ENCODE results near the gene CANT1. TPM values are rescaled to one million over a fixed set of nuclear protein-coding genes. Genes with fewer than 3 reads are reported as not detected.

The CANT1 gene
- total RNA-seq (10 to 100 TPM; 30.5 to 34.6 TPM), polyA plus RNA-seq (1 to 10 TPM; 6.1 to 9.4 (median 6.2) TPM), total RNA-seq (22.4 to 47.0 (median 34.7) reads per million in 6 experiments)

DNA sequence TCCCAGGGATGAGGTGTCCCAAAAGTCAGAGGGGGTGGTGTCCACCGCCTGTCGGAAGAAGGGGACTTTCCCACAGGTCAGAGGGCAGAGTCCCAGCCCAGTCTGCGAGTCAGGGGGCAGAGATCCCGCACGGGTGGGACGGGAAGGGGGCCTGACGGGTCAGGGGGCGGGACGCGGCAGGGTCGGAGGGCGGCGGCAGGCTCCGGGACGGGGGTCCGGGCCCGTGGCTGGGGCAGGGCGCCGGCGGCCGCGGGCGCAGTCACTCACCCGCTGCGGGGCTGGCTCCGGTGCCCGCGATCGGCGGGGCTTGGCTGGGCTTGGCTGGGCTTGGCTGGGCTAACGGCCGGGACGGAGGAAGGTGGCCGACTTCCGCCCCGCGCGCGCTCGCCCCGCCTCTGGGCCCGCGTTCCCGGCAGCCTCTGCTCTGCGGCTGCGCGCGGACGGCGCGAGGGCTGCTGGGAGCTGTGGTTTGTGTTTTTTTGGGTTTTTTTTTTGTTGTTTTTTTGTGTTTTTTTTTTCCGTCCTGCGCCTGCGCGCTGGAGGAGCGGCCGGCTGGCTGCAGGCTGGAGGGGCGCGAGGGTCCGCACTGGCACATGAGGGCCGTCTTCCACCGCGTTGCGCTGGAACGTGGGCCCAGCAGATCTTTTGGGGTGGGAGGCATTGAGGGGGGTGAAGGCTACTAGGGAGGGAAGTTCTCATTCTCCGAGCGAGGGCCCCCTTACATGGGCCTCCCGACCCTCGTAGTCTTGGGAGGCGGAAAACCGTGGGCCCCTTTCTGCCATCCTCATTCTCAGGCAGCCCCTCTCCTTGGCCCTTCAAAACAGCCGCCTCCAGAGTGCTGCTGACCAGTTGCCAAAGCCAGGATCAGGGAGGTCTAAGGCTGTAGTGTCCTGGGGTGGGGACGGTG is at the start of gene CANT1:
Gene CANT1 (minus strand): TSS at position 368 of the 907 bp plus-strand sequence. CDS start 12,142 bp downstream, outside the sequence.
- Mint-ChIP-seq H3K27ac (peak within 1 kb of the TSS; percentile 92 to 98 (median 96)), H3K9me3 (peaks cover 0 to 6% (median 0%) of the 10 kb centered on the region in 9 donors), H3K27me3 (peaks cover 0 to 3% (median 0%) of the 10 kb centered on the region in 5 donors), H3K36me3 (no peaks in the 10 kb centered on the region), H3K4me1 (peaks cover 30 to 53% (median 50%) of the 10 kb centered on the region in 4 donors), H3K4me3 (peak within 1 kb of the TSS; percentile 88 to 96 (median 92))
- POLR2A ChIA-PET: interaction anchor here (0.5 to 1.7 kb wide), 7 partner anchors 9 to 878 kb away, joined by 3 to 8 read pairs (median 4); partner anchors contain the start of gene ENGASE
- ATAC-seq (peak; percentile 92 to 97), DNase-seq (peak; percentile 70 to 88 (median 82))

DNA sequence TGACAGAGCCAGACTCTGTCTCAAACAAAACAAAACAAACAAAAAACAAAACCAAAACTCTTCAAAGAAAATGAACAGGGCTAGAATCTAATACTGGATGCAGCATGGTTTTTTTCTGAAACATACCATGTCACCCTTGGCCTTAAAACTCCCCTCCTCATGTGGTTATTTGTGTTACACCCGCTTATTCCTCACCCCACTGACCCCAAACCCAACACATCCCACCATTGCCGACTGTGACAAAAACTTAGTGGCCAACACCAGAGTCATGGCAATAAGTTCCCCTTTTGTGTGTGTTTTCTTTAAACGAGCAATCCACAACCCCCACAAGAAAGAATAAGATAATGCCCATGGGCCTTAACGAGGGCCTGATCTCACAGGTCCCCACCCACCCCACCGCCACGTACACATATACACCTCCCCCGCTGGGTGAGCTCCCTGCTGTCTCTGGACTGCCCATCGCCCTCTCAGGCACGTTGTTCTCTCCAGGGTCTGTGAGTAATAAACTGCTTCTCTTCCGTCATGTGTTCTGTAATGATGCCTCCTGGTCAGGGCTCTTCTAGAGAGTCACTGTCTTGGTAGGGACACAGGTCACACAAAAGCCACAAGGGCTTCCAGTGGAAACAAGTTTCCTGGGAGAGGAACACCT is 48.3 kb upstream of the CANT1 start:
- peaks cover 6 to 21% (median 15%) of the 10 kb centered on the region in 9 donors for H3K9me3 Mint-ChIP-seq
- peaks cover 0 to 10% (median 5%) of the 10 kb centered on the region in 4 donors for H3K4me1 Mint-ChIP-seq
- H3K27ac Mint-ChIP-seq: no peak overlapping the region
- peaks cover 0 to 9% (median 5%) of the 10 kb centered on the region in 3 donors for H3K36me3 Mint-ChIP-seq
- ATAC-seq (no peak), DNase-seq (no peak)
- POLR2A ChIA-PET: no interaction called here
- peaks cover 0 to 13% (median 2%) of the 10 kb centered on the region in 5 donors for H3K27me3 Mint-ChIP-seq
- no peak overlapping the region for H3K4me3 Mint-ChIP-seq

DNA sequence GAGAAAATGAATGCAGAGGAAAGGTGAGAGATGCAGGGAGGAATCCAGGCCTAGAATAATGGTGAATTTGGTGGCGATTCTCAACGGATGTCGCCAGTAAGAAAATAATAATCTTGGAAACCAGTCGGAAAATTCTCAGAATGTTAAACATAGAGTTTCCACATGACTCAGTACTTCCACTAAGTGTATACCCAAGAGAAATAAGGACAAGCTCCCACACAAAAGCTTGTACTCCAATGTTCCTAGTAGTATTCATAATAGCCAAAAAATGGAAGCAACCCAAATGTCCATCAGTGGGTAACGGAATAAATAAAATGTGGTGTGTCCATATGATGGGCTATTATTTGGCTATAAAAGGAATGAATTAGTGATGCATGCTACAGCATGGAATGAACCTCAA is 45.6 kb upstream of the CANT1 start:
- H3K4me3 Mint-ChIP-seq: no peak overlapping the region
- POLR2A ChIA-PET: no interaction called here
- H3K27me3 Mint-ChIP-seq: peaks cover 0 to 16% (median 5%) of the 10 kb centered on the region in 5 donors
- peaks cover 0 to 9% (median 5%) of the 10 kb centered on the region in 3 donors for H3K36me3 Mint-ChIP-seq
- ATAC-seq (no peak), DNase-seq (no peak)
- no peak overlapping the region for H3K27ac Mint-ChIP-seq
- peaks cover 6 to 21% (median 15%) of the 10 kb centered on the region in 9 donors for H3K9me3 Mint-ChIP-seq
- peaks cover 0 to 10% (median 5%) of the 10 kb centered on the region in 4 donors for H3K4me1 Mint-ChIP-seq

DNA sequence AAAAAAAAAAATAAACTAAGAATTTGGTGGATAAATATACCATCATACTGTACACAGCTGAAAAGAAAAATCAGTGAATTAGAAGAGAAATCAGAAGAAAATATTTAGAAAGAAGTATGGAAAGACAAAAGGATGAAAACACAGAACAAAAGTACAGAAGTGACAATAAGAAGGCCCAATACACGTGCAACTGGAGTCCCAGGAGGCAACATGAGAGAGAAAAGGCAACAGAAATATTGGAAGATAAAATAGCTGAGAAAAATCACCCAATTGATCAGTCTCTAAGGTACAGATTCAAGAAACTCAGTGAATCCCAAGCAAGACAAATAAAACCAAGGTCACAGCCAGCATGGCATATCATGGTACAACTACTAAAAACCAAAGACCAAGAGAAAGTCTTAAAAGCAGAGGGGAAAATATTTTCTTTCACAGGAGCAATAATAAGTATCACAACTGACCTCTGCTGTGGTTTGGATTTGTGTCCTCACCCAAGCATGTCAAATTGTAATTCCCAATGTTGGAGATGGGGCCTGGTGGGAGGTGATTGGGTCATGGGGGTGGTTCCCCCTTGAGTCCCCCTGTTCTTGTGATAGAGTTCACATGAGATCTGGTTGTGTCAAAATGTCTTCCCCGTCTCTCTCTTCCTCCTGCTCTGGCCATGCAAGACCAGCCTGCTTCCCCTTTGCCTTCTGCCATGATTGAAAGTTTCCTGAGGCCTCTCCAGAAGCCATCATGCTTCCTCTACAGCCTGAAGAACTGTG is 44.8 kb upstream of the CANT1 start:
- Mint-ChIP-seq H3K9me3 (peaks cover 6 to 21% (median 15%) of the 10 kb centered on the region in 9 donors), H3K36me3 (peaks cover 0 to 9% (median 5%) of the 10 kb centered on the region in 3 donors), H3K4me1 (peaks cover 0 to 10% (median 5%) of the 10 kb centered on the region in 4 donors), H3K27ac (peak overlapping the region in 1 of 10 donors; percentile 50), H3K27me3 (peaks cover 0 to 15% (median 5%) of the 10 kb centered on the region in 5 donors), H3K4me3 (no peak overlapping the region)
- POLR2A ChIA-PET: no interaction called here
- DNase-seq: no peak
- no peak for ATAC-seq

DNA sequence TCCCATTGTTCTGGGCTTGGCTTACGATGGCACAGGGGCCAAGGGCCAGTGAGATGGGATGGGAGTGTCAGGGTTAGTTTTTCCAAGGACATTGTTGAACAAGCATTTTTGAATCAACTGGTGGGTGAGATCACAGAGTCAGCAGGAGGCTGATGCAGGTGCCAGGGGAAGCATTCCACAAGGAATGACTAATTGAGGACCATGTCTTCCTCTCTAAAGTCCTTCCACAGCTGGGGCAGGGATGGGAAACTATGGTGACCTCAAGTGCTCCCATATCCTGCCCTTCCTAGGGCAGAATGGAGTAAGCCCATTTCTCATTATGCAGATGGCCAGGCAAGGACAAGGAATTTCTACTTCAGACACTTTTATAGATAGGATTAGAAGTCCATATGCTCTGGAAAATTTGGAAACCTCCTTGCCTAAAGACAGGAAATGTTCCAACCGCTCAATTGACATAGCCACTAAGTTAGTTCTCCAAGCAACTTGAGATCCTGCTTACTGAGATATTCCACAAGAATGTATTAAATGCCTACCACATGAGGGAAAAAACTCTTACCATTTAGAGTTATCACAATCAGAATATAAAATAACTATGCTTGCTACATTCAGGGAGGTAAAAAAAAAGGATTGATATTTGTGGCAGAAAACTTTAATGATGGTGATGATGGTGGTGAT is 43.8 kb upstream of the CANT1 start:
- H3K4me3 Mint-ChIP-seq: no peak overlapping the region
- H3K9me3 Mint-ChIP-seq: peaks cover 6 to 21% (median 15%) of the 10 kb centered on the region in 9 donors
- H3K4me1 Mint-ChIP-seq: peaks cover 0 to 6% (median 2%) of the 10 kb centered on the region in 4 donors
- DNase-seq (no peak), ATAC-seq (no peak)
- no peak overlapping the region for H3K27ac Mint-ChIP-seq
- H3K36me3 Mint-ChIP-seq: peaks cover 0 to 9% (median 5%) of the 10 kb centered on the region in 3 donors
- H3K27me3 Mint-ChIP-seq: peaks cover 0 to 15% (median 5%) of the 10 kb centered on the region in 5 donors
- POLR2A ChIA-PET: no interaction called here

DNA sequence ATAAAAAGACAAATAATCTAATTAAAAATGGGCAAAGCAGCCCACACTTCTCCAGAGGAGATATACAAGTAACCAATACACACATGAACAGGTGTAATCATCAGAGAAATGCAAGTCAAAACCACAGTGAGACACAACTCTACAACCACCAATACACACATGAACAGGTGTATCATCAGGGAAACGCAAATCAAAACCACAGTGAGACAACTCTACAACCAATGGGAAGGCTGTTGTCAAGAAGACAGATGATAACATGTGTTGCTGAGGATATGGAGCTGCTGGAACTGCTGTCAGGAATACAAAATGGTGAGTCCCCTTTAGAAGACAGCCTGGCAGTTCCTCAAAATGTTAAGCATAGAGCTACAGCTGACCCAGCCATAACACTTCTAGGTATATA is 42.6 kb upstream of the CANT1 start:
- peaks cover 0 to 9% (median 5%) of the 10 kb centered on the region in 3 donors for H3K36me3 Mint-ChIP-seq
- no peaks in the 10 kb centered on the region for H3K4me1 Mint-ChIP-seq
- H3K9me3 Mint-ChIP-seq: peaks cover 4 to 21% (median 14%) of the 10 kb centered on the region in 9 donors
- no peak for DNase-seq
- H3K27me3 Mint-ChIP-seq: peaks cover 0 to 13% (median 3%) of the 10 kb centered on the region in 5 donors
- H3K4me3 Mint-ChIP-seq: no peak overlapping the region
- no peak for ATAC-seq
- no peak overlapping the region for H3K27ac Mint-ChIP-seq
- POLR2A ChIA-PET: no interaction called here

DNA sequence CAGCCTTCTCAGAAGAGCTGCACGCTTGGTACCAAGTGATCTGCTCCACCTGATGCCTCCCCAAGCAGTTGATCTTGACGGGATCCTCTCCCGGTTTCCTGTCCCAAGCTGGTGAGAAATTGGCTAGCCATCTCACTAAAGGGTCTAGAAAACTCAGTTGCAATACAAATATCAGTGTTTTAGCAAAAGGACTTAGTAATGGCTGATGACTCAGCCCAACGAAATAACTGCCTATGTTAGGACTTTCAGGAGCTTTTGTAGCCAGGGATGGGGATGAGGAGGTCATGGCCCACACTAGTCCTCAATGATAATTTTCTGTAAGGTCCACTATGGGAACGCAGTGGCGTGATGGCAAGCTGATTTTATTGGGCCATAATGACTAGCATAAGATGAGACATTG is 41.7 kb upstream of the CANT1 start:
- no peaks in the 10 kb centered on the region for H3K4me1 Mint-ChIP-seq
- H3K36me3 Mint-ChIP-seq: peaks cover 0 to 9% (median 5%) of the 10 kb centered on the region in 3 donors
- ATAC-seq (no peak), DNase-seq (no peak)
- H3K4me3 Mint-ChIP-seq: no peak overlapping the region
- POLR2A ChIA-PET: no interaction called here
- H3K27me3 Mint-ChIP-seq: peaks cover 0 to 11% (median 3%) of the 10 kb centered on the region in 5 donors
- no peak overlapping the region for H3K27ac Mint-ChIP-seq
- peaks cover 4 to 21% (median 12%) of the 10 kb centered on the region in 9 donors for H3K9me3 Mint-ChIP-seq

DNA sequence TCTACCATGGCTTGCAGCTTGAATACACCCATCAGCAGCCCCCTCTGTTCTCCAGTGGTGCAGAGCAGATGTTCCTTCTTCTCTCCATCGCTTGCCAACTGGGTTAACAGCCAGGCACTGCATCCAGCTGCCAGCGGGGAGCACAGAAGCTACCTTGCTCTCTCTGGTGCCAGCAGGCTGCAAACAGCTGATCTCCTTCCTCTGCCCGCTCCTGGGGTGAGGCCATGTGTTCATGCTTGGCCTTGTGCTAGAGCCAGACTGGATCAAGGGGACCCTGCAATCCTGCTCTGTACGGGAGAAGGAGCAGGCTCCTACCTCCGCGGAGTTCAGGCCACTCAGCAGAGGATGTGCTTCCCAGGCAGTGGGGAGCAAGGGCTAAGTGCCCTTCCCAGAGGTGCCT is 41.0 kb upstream of the CANT1 start:
- H3K9me3 Mint-ChIP-seq: peaks cover 4 to 21% (median 11%) of the 10 kb centered on the region in 9 donors
- peaks cover 3 to 15% (median 6%) of the 10 kb centered on the region in 5 donors for H3K27me3 Mint-ChIP-seq
- DNase-seq: no peak
- no peak overlapping the region for H3K27ac Mint-ChIP-seq
- POLR2A ChIA-PET: no interaction called here
- peaks cover 1 to 5% (median 3%) of the 10 kb centered on the region in 4 donors for H3K4me1 Mint-ChIP-seq
- H3K36me3 Mint-ChIP-seq: peaks cover 0 to 9% (median 5%) of the 10 kb centered on the region in 3 donors
- no peak overlapping the region for H3K4me3 Mint-ChIP-seq
- ATAC-seq: no peak

DNA sequence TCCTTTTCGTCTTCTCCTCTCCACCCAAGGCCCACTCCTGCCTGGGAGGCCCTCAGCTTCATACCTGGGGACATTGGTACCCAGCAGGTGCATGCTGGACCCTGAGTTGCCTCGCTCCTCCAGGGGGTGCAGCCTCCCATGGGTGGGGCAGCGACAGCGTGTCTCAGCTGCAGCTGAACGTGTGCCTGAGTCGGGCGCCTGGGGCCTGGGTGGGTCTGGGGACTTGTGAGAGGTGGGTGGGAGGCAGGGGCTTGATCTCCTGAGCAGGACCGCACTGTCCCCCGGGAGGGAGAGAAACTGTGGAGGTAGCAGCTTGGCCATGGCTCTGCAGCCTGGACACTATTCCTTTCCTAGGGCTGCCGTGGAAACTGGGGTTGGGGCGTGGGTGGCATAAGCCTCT is 40.3 kb upstream of the CANT1 start:
- Mint-ChIP-seq H3K27ac (no peak overlapping the region), H3K4me1 (peaks cover 1 to 13% (median 4%) of the 10 kb centered on the region in 4 donors), H3K27me3 (peaks cover 7 to 18% (median 13%) of the 10 kb centered on the region in 5 donors), H3K9me3 (peaks cover 4 to 19% (median 11%) of the 10 kb centered on the region in 9 donors), H3K4me3 (peak overlapping the region in 1 of 10 donors; percentile 48), H3K36me3 (peaks cover 0 to 9% (median 5%) of the 10 kb centered on the region in 3 donors)
- ATAC-seq (no peak), DNase-seq (no peak)
- POLR2A ChIA-PET: no interaction called here

DNA sequence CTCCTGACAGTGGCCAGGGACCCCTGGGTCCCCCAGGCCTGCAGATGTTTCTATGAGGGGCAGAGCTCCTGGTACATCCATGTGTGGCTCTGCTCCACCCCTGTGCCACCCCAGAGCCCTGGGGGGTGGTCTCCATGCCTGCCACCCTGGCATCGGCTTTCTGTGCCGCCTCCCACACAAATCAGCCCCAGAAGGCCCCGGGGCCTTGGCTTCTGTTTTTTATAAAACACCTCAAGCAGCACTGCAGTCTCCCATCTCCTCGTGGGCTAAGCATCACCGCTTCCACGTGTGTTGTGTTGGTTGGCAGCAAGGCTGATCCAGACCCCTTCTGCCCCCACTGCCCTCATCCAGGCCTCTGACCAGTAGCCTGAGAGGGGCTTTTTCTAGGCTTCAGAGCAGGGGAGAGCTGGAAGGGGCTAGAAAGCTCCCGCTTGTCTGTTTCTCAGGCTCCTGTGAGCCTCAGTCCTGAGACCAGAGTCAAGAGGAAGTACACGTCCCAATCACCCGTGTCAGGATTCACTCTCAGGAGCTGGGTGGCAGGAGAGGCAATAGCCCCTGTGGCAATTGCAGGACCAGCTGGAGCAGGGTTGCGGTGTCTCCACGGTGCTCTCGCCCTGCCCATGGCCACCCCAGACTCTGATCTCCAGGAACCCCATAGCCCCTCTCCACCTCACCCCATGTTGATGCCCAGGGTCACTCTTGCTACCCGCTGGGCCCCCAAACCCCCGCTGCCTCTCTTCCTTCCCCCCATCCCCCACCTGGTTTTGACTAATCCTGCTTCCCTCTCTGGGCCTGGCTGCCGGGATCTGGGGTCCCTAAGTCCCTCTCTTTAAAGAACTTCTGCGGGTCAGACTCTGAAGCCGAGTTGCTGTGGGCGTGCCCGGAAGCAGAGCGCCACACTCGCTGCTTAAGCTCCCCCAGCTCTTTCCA is 39.5 kb upstream of the CANT1 start:
- Mint-ChIP-seq H3K27me3 (peaks cover 9 to 19% (median 14%) of the 10 kb centered on the region in 5 donors), H3K4me3 (no peak overlapping the region), H3K36me3 (peaks cover 0 to 3% (median 1%) of the 10 kb centered on the region in 3 donors), H3K27ac (no peak overlapping the region), H3K4me1 (peaks cover 1 to 13% (median 4%) of the 10 kb centered on the region in 4 donors), H3K9me3 (peaks cover under 1 to 12% (median 8%) of the 10 kb centered on the region in 9 donors)
- POLR2A ChIA-PET: no interaction called here
- DNase-seq (no peak), ATAC-seq (no peak)

Measured in naive thymus-derived CD8-positive, alpha-beta T cell (primary cell).